ENCODE measurements around the gene CD47.

The CD47 gene

GRCh38 chr3:107993771-107994170 is 97.1 kb downstream of the CD47 start:
- Histone ChIP-seq H3K36me3 (replicated peaks in 1 of 2; ENCODE audit: control insufficient read depth in 2 of 2, insufficient read depth in 2 of 2, low read length in 2 of 2) (no peaks in the 10 kb centered on the region), H3K4me2 (ENCODE audit: insufficient read depth, low read length, poor library complexity, severe bottlenecking) (no peak overlapping the region)
- WGBS, 2 donors (ENCODE audit: extremely low coverage in 2 of 2, insufficient read length in 2 of 2, insufficient replicate concordance in 1 of 2), result no CpG with 5 or more reads among the region's 1 CpG

More at GRCh38 chr3:107993771-107994170, 97.1 kb downstream of the CD47 start:
- Histone ChIP-seq H2AFZ (ENCODE audit: low read length) (no peak overlapping the region), H3K27ac (replicated peaks; ENCODE audit: low read length) (no peak overlapping the region), H4K91ac (ENCODE audit: low read depth, low read length, poor library complexity) (no peak overlapping the region), H2AK5ac (ENCODE audit: low read depth, low read length) (no peak overlapping the region), H2BK5ac (ENCODE audit: low read length) (no peak overlapping the region), H3K27me3 (ENCODE audit: control insufficient read depth in 3 of 3, insufficient read depth in 3 of 3, low read depth in 1 of 3, low read length in 3 of 3) (no peaks in the 10 kb centered on the region), H2BK15ac (ENCODE audit: low read length) (no peak overlapping the region), H2BK12ac (ENCODE audit: low read length) (no peak overlapping the region), H3K4ac (ENCODE audit: low read length) (no peak overlapping the region), H3K9ac (ENCODE audit: low read depth, low read length, poor library complexity) (no peak overlapping the region), H3K14ac (ENCODE audit: low read length) (no peak overlapping the region), H2BK120ac (ENCODE audit: low read depth, low read length) (no peak overlapping the region), H3K9me3 (replicated peaks in 1 of 2; ENCODE audit: control insufficient read depth in 2 of 2, insufficient read depth in 1 of 2, low read depth in 1 of 2, low read length in 2 of 2) (peaks cover 0 to 2% of the 10 kb centered on the region in 2 donors), H3K18ac (ENCODE audit: low read length) (no peak overlapping the region), H3K23ac (ENCODE audit: low read depth, low read length, poor library complexity) (no peak overlapping the region), H3K4me3 (ENCODE audit: low read length in 2 of 2) (no peak overlapping the region), H3K79me1 (ENCODE audit: low read depth, low read length) (no peaks in the 10 kb centered on the region), H3K4me1 (ENCODE audit: control insufficient read depth in 2 of 2, insufficient read depth in 1 of 2, low read depth in 1 of 2, low read length in 2 of 2) (peaks cover 0 to 2% of the 10 kb centered on the region in 2 donors), H4K8ac (ENCODE audit: low read depth, low read length) (no peak overlapping the region)
- DNase-seq (ENCODE audit: low spot score), result no peak
